ENCODE measurements around the gene DNASE1L1.

Gene DNASE1L1

DNA sequence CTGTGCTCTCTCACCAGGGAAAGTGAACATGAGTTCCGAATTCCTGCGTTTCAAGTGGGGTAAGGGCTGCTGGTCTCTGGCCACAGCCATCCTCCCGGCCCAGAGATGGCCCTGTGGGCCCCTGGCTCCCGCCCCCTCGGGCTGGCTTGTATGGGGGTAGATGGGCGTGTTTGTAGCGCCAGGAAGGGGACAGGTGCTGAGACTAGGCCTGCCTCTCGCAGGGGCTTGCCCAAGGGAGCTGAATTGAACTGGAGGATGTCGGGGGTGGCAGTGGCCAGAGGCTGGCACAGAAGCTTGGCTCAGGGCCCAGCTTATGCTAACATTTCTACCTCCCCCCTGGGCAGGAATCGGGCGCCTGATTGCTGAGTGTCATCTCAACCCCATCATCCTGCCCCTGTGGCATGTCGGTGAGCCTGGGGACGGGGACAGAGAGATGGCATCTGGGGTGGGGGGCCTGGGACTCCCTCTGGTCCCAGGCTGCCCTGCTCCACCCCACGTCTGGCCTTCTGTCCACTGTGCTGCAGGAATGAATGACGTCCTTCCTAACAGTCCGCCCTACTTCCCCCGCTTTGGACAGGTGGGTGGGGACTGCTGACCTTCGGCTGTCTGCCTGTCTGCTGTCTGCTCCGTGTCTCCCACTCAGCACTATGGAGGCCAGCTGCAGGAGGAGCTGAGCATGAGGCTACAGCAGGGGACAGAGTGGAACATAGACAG lies 10.8 kb upstream of the DNASE1L1 start:
- H3K4me1 ChIP-seq (ENCODE audit: insufficient read depth, low read length, severe bottlenecking): no peaks in the 10 kb centered on the region
- H2AFZ ChIP-seq (ENCODE audit: low read length): no peak overlapping the region
- no peaks in the 10 kb centered on the region for H4K20me1 ChIP-seq (ENCODE audit: insufficient read depth, low read length)
- TF ChIP-seq, protein P1, sequence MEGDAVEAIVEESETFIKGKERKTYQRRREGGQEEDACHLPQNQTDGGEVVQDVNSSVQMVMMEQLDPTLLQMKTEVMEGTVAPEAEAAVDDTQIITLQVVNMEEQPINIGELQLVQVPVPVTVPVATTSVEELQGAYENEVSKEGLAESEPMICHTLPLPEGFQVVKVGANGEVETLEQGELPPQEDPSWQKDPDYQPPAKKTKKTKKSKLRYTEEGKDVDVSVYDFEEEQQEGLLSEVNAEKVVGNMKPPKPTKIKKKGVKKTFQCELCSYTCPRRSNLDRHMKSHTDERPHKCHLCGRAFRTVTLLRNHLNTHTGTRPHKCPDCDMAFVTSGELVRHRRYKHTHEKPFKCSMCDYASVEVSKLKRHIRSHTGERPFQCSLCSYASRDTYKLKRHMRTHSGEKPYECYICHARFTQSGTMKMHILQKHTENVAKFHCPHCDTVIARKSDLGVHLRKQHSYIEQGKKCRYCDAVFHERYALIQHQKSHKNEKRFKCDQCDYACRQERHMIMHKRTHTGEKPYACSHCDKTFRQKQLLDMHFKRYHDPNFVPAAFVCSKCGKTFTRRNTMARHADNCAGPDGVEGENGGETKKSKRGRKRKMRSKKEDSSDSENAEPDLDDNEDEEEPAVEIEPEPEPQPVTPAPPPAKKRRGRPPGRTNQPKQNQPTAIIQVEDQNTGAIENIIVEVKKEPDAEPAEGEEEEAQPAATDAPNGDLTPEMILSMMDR (IDR thresholded peaks at IDR 0.05; ENCODE audit: low read length): no peak
- no peak for TF ChIP-seq EZH2 (IDR thresholded peaks at IDR 0.05; ENCODE audit: borderline replicate concordance, low read length)
- H3K36me3 ChIP-seq (ENCODE audit: insufficient read depth, low read length): no peaks in the 10 kb centered on the region
- no peaks in the 10 kb centered on the region for H3K27me3 ChIP-seq (ENCODE audit: insufficient read depth, low read length)
- no peaks in the 10 kb centered on the region for H3K9me3 ChIP-seq (ENCODE audit: low read length)
- no peak overlapping the region for H3K4me3 ChIP-seq (ENCODE audit: low read depth, low read length, poor library complexity, severe bottlenecking)
- H3K27ac ChIP-seq (ENCODE audit: low read depth, low read length, poor library complexity, severe bottlenecking): no peak overlapping the region
- no peak overlapping the region for H3K9ac ChIP-seq (ENCODE audit: low read length)
- no peak overlapping the region for H3K4me2 ChIP-seq (ENCODE audit: low read length)
- H3K9me2 ChIP-seq (ENCODE audit: low read depth, low read length): no peaks in the 10 kb centered on the region
- H3K79me2 ChIP-seq (ENCODE audit: insufficient read depth, low read length): no peaks in the 10 kb centered on the region
- no peaks in the 10 kb centered on the region for H3F3A ChIP-seq (ENCODE audit: insufficient read depth, low read length)

DNA sequence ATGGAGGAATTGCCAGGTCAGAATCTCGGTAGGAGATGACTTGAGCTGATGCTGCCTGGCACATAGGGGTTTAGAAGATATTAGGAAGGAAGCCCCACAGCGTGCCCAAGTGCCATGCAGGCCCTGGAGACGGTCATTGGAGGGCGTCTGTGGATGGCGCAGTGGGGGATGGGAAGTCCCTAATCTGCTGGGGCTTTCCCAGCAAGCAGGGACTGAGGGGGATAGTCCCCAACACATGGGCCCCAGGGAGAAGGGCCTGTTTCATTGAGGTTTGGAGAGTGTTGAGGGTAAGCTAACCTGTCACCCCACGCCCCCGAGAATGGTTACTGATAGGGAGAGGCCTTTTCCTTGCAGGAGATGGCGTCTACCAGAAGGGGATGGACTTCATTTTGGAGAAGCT lies 10.1 kb upstream of the DNASE1L1 start:
- Histone ChIP-seq H3K4me2 (ENCODE audit: low read length) (no peak overlapping the region), H3K9ac (ENCODE audit: low read length) (no peak overlapping the region), H3F3A (ENCODE audit: insufficient read depth, low read length) (no peaks in the 10 kb centered on the region), H3K9me2 (ENCODE audit: low read depth, low read length) (no peaks in the 10 kb centered on the region), H2AFZ (ENCODE audit: low read length) (no peak overlapping the region), H3K36me3 (ENCODE audit: insufficient read depth, low read length) (no peaks in the 10 kb centered on the region), H4K20me1 (ENCODE audit: insufficient read depth, low read length) (no peaks in the 10 kb centered on the region), H3K27ac (ENCODE audit: low read depth, low read length, poor library complexity, severe bottlenecking) (no peak overlapping the region), H3K9me3 (ENCODE audit: low read length) (no peaks in the 10 kb centered on the region), H3K4me3 (ENCODE audit: low read depth, low read length, poor library complexity, severe bottlenecking) (no peak overlapping the region), H3K4me1 (ENCODE audit: insufficient read depth, low read length, severe bottlenecking) (no peaks in the 10 kb centered on the region), H3K27me3 (ENCODE audit: insufficient read depth, low read length) (no peaks in the 10 kb centered on the region), H3K79me2 (ENCODE audit: insufficient read depth, low read length) (no peaks in the 10 kb centered on the region)
- TF ChIP-seq, protein P1 (IDR thresholded peaks at IDR 0.05; ENCODE audit: low read length): no peak
- no peak for TF ChIP-seq EZH2 (IDR thresholded peaks at IDR 0.05; ENCODE audit: borderline replicate concordance, low read length)

DNA sequence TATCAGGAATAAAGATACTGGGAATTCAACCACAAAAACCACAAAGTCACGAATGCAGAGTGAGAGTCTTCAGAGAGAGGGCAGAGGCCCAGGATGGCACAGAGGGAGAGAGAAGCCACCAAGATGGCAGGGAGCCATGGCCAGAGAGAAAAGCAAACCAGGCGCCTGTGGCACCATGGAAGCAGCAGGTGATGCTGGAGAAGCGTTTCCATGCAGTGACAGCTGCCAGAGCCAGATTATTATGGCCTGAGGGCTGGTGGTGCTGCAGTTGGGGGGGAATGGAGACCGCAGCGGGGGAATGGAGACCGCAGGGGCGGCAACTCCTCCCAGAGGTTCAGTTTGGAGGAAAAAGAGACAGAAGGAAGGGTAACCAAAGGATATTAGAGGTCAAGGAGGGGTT lies 8.1 kb upstream of the DNASE1L1 start:
- Histone ChIP-seq H3K9me3 (ENCODE audit: low read length) (no peaks in the 10 kb centered on the region), H3K27me3 (ENCODE audit: insufficient read depth, low read length) (no peaks in the 10 kb centered on the region), H3K4me1 (ENCODE audit: insufficient read depth, low read length, severe bottlenecking) (peaks cover 6% of the 10 kb centered on the region), H2AFZ (ENCODE audit: low read length) (no peak overlapping the region), H3K4me2 (ENCODE audit: low read length) (no peak overlapping the region), H3K36me3 (ENCODE audit: insufficient read depth, low read length) (no peaks in the 10 kb centered on the region), H4K20me1 (ENCODE audit: insufficient read depth, low read length) (no peaks in the 10 kb centered on the region), H3K79me2 (ENCODE audit: insufficient read depth, low read length) (no peaks in the 10 kb centered on the region), H3K27ac (ENCODE audit: low read depth, low read length, poor library complexity, severe bottlenecking) (no peak overlapping the region), H3F3A (ENCODE audit: insufficient read depth, low read length) (no peaks in the 10 kb centered on the region), H3K4me3 (ENCODE audit: low read depth, low read length, poor library complexity, severe bottlenecking) (no peak overlapping the region), H3K9ac (ENCODE audit: low read length) (no peak overlapping the region), H3K9me2 (ENCODE audit: low read depth, low read length) (no peaks in the 10 kb centered on the region)
- TF ChIP-seq, protein P1 (IDR thresholded peaks at IDR 0.05; ENCODE audit: low read length): no peak
- no peak for TF ChIP-seq EZH2 (IDR thresholded peaks at IDR 0.05; ENCODE audit: borderline replicate concordance, low read length)

Measured in OCI-LY1 (cell line).